Natural killer cell (primary cell): ENCODE results near the gene H2AZ2. TPM values are rescaled to one million over a fixed set of nuclear protein-coding genes. Genes with fewer than 3 reads are reported as not detected.

Source experiments
- ATAC-seq, 3 donors: fragments of 150-1000 bp in 2 of 3; fragments of 200-7000 bp in 1 of 3; cut with Tn5 transposase; 1 replicate in 1 of 3; 2 replicates in 2 of 3; pipeline ENCODE4 v1.10.0; 2021; ENCODE audit warnings: mild to moderate bottlenecking in 2 of 3, moderate library complexity in 2 of 3
- DNase-seq, 2 donors: peaks; one replicate each; pipeline versions ENCODE4 v3.0.0 to v3.0.0-alpha.2; 2013 to 2021; ENCODE audit warnings: mixed read lengths in 1 of 2
- H3K27ac ChIP-seq: one replicate; pipeline ENCODE4 v1.5.1; 2013; ENCODE audit warnings: mild to moderate bottlenecking, low read length
- H3K27me3 ChIP-seq: one replicate; pipeline ENCODE4 v1.6.1; 2013; ENCODE audit warnings: low read length; ENCODE audit not compliant: control insufficient read depth, insufficient read depth
- H3K36me3 ChIP-seq: one replicate; pipeline ENCODE4 v1.6.1; 2013; ENCODE audit warnings: low read length; ENCODE audit not compliant: control insufficient read depth, insufficient read depth
- H3K4me1 ChIP-seq: one replicate; pipeline ENCODE4 v1.6.1; 2013; ENCODE audit warnings: low read length; ENCODE audit not compliant: control insufficient read depth, insufficient read depth
- H3K4me3 ChIP-seq: one replicate; pipeline ENCODE4 v1.5.1; 2013; ENCODE audit warnings: low read length
- H3K9me3 ChIP-seq: one replicate; pipeline ENCODE4 v1.6.1; 2013; ENCODE audit warnings: low read length; ENCODE audit not compliant: control insufficient read depth, insufficient read depth
- H3K27ac Mint-ChIP-seq, 2 donors: one replicate each; pipeline ENCODE4 v1.8.0; 2022; ENCODE audit warnings: mild to moderate bottlenecking in 2 of 2, mixed read lengths in 2 of 2, moderate library complexity in 1 of 2
- H3K27me3 Mint-ChIP-seq, 2 donors: one replicate each; pipeline ENCODE4 v1.8.0; 2022; ENCODE audit warnings: low read depth in 2 of 2, mixed read lengths in 2 of 2
- H3K36me3 Mint-ChIP-seq: one replicate; pipeline ENCODE4 v1.8.0; 2022; ENCODE audit warnings: mixed read lengths
- H3K4me1 Mint-ChIP-seq, 2 donors: one replicate each; pipeline ENCODE4 v1.8.0; 2022; ENCODE audit warnings: mixed read lengths in 2 of 2
- H3K4me3 Mint-ChIP-seq: one replicate; pipeline ENCODE4 v1.8.0; 2022; ENCODE audit warnings: mild to moderate bottlenecking, moderate library complexity, mixed read lengths
- H3K9me3 Mint-ChIP-seq, 2 donors: one replicate each; pipeline ENCODE4 v1.8.0; 2022; ENCODE audit warnings: mixed read lengths in 2 of 2
- CTCF ChIP-seq: fragments of 200-600 bp; IDR thresholded peaks from one replicate; pipeline ENCODE4 v1.8.0; 2022; ENCODE audit warnings: antibody characterized with exemption
- WGBS: methylation state at CpG from one replicate; pipeline ENCODE4 v1.1.7; 2013; ENCODE audit warnings: missing lambda C conversion rate; ENCODE audit not compliant: insufficient coverage; 5-methylcytosine and 5-hydroxymethylcytosine counted together
- intact Hi-C: fragments of 100-400 bp; cut with micrococcal nuclease; formaldehyde crosslinking; loops from one replicate; pipeline ENCODE4 v1.14.2; 2022
- total RNA-seq, 4 donors: library from RNA; stranded (reverse); fragments of 120-200 nt in 1 of 4; gene quantifications; one replicate each; pipeline versions ENCODE4 v1.2.3 to v1.2.4, GENCODE V29; 2013 to 2022

The H2AZ2 gene
- 100 to 1,000 TPM; 178 to 196 (median 190) TPM for total RNA-seq
- 147 TPM for total RNA-seq (2013)

GRCh38 chr7:44847920-44848634, at the start of gene H2AZ2:
TSS of gene H2AZ2 (minus strand) at chr7:44848087. CDS start at chr7:44847971, 116 bp downstream.
- DNase-seq (peak; percentile 100), ATAC-seq (peak; percentile 81 to 93 (median 82))
- peak within 1 kb of the TSS; percentile 98 to 99 for H3K27ac Mint-ChIP-seq
- Histone ChIP-seq H3K27me3 (no peaks in the 10 kb centered on the region), H3K36me3 (no peaks in the 10 kb centered on the region), H3K9me3 (no peaks in the 10 kb centered on the region), H3K4me1 (peaks cover 15% of the 10 kb centered on the region), H3K27ac (peak within 1 kb of the TSS; percentile 100), H3K4me3 (peak within 1 kb of the TSS; percentile 83)
- under 1% methylated on average over 70 of the region's 70 CpGs for WGBS
- H3K4me1 Mint-ChIP-seq, result peaks cover 26 to 38% of the 10 kb centered on the region in 2 donors
- no peaks in the 10 kb centered on the region for H3K9me3 Mint-ChIP-seq
- no peaks in the 10 kb centered on the region for H3K27me3 Mint-ChIP-seq
- peak; percentile 28 for TF ChIP-seq CTCF
- intact Hi-C loops, result loop anchor here (1.0 to 10.0 kb wide), 12 partner anchors 37 to 361 kb away; partner anchors contain the start of genes MYO1G, OGDH, PURB and TBRG4
- H3K36me3 Mint-ChIP-seq, result no peaks in the 10 kb centered on the region
- H3K4me3 Mint-ChIP-seq, result peak within 1 kb of the TSS; percentile 98

GRCh38 chr7:44897309-44897708, 49.4 kb upstream of the H2AZ2 start:
- Mint-ChIP-seq H3K4me3 (no peak overlapping the region), H3K27ac (peak overlapping the region in 1 of 2 donors; percentile 29), H3K27me3 (no peaks in the 10 kb centered on the region), H3K36me3 (no peaks in the 10 kb centered on the region), H3K9me3 (no peaks in the 10 kb centered on the region), H3K4me1 (peaks cover 0 to 4% of the 10 kb centered on the region in 2 donors)
- 82% methylated on average over 1 of the region's 1 CpG for WGBS
- Histone ChIP-seq H3K4me1 (peaks cover under 1% of the 10 kb centered on the region), H3K27me3 (no peaks in the 10 kb centered on the region), H3K36me3 (no peaks in the 10 kb centered on the region), H3K4me3 (no peak overlapping the region), H3K9me3 (no peaks in the 10 kb centered on the region), H3K27ac (no peak overlapping the region)
- no peak for TF ChIP-seq CTCF
- no peak for ATAC-seq
- DNase-seq, result peak in 1 of 2 donors; percentile 36
- intact Hi-C loops, result no loop called here

GRCh38 chr7:44894888-44895580, 47.1 kb upstream of the H2AZ2 start:
- H3K4me3 ChIP-seq, result no peak overlapping the region
- 92% methylated on average over 4 of the region's 4 CpGs for WGBS
- no peaks in the 10 kb centered on the region for H3K36me3 Mint-ChIP-seq
- H3K9me3 ChIP-seq, result no peaks in the 10 kb centered on the region
- intact Hi-C loops, result no loop called here
- peaks cover 12 to 18% of the 10 kb centered on the region in 2 donors for H3K4me1 Mint-ChIP-seq
- no peaks in the 10 kb centered on the region for H3K36me3 ChIP-seq
- no peak overlapping the region for H3K27ac ChIP-seq
- no peaks in the 10 kb centered on the region for H3K27me3 ChIP-seq
- no peaks in the 10 kb centered on the region for H3K27me3 Mint-ChIP-seq
- DNase-seq (no peak), ATAC-seq (no peak)
- no peak overlapping the region for H3K4me3 Mint-ChIP-seq
- H3K27ac Mint-ChIP-seq, result no peak overlapping the region
- no peaks in the 10 kb centered on the region for H3K9me3 Mint-ChIP-seq
- H3K4me1 ChIP-seq, result peaks cover 21% of the 10 kb centered on the region
- TF ChIP-seq CTCF, result no peak
